Stimulated activated CD8-positive, alpha-beta memory T cell treated with anti-CD3 and anti-CD28 coated beads, Interleukin-4, amount 100 ng/mL, for 48 hours (primary cell): ENCODE data around the gene ANGPTL1.
"Not testable (repeated sequence)": the region's sequence is repeated elsewhere in the genome, so short reads cannot be mapped to it uniquely, and the experiment has no call there.

ENCODE experiments used
- DNase-seq: peaks from one replicate; pipeline ENCODE4 v3.0.0-alpha.2; 2020

Gene ANGPTL1

DNA sequence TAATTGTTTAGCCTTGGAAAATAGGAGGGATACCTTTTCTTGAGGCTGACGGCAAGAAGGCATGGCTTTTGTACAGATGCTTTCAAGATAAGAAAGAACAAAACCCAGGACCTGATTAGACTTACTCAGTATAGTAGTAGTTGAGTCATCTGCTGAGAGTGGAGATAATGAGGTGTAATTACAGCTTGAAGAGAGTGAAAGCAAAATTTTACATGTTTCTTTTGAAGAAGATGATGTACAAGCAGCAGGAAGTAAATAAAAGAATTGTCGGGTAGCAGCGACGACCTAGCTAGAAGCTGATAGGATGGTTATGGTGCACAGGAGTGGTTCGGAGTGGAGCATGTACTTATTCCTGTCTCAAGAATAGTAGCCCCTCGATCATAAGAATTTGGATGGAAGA, 6.6 kb downstream of the ANGPTL1 start:
- no peak for DNase-seq

DNA sequence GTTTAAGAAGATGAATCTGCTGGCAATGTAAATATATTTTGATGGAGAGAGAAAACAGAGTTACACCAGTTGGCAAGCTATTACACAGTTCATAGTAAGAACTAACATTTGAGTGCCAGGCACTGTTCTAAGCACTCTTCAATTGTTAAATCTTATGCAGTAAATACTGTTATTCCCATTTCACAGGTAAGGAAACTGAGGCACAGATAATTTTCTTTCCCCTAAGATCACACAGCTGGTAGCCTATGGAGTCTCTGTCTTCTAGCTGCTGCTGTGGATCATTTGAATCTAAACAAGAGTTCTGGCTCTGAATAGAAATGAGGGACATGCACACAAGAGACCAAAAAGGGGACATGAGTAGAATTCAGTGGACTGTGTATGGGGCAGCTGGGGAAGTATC, 8.0 kb downstream of the ANGPTL1 start:
- no peak for DNase-seq

DNA sequence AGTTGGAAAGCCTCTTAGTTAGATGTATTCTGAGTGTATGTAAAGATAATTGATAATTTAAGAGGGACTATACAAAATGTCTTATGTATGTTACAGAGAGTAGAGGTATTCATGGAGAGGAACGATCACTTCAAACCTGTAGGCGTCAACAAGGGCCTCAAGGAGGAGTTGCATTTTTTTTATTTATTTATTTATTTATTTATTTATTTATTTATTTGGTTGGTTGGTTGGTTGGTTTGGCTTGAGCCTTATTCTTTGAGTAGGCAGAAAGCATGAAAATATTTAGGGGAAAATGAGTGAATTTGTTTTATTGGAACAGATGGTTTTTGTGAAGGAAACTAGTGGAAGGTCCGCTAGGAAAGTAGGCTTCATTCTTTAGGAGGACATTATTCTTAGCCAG, 8.5 kb downstream of the ANGPTL1 start:
- no peak for DNase-seq

DNA sequence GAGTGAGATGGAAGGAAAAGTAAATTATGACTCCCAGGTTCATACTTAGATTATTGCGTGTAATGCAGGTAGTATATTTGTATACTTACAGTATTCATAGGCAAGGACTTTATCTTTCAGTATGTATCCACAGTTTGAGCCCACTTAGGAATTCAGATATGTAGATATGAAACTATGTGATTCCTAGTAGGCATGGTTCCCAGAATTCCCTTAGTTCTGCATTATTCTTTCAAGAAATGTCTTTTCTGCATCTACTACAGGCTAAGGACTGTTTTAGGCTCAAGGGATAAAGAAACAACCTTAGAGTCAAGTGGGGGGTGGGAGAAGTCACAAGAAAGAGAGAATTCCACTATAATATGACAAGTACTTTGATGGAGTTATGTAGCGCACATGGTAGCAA, 13.8 kb downstream of the ANGPTL1 start:
- DNase-seq = no peak

DNA sequence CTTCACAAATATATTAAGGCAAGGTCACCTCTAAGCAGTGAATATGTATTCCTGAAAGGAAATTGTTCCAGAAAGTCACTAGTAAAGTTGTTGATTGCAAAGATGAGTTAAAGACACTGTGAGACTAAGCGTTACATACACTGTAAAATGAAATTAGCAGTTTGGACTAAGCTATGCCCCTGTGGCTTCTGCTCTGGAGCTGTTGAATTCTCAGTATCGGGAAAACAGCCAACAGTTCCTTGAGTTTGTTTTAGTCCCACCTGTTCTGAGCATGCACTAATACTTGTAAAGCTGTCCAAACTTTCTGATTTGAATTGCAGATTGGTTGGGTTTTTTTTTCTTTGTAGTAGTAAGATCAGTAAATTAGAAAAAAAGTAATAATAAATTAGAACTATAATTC, 21.0 kb downstream of the ANGPTL1 start:
- DNase-seq = no peak

DNA sequence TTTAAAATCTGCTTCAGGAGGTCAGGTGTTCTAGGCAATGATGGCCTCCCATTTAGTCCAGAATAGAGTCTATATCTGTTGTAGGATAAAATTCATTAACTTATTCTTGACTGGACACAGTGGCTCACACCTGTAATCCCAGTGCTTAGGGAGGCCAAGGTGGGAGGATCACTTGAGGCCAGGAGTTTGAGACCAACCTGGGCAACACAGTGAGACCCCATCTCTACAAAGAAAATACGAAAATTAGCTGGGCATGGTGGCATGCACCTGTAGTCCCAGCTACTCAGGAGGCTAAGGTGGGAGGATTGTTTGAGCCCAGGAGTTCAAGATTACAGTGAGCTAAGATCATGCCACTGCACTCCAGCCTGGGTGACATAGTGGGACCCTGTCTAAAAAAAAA, 23.0 kb downstream of the ANGPTL1 start:
- DNase-seq = not testable (repeated sequence)

DNA sequence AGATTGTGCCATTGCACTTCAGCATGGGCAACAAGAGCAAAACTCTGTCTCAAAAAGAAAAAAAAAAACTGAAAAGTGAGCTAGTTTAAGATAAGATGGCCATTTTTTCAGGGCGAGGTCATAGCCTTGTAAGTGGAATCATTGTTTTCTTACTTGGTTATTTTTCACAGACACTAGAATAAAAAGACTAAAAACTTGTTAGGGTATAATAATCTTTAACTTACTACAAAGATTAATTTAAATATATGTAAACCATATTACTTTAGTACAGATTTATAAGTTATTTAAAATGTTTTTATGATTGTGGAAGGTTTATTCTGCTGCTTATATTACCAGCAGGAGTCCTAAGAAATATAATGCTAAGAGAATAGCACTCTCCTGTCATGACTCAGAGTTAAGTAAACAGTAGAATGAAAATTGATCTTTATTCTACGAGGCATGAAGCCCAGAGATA, 23.5 kb downstream of the ANGPTL1 start:
- DNase-seq = no peak

DNA sequence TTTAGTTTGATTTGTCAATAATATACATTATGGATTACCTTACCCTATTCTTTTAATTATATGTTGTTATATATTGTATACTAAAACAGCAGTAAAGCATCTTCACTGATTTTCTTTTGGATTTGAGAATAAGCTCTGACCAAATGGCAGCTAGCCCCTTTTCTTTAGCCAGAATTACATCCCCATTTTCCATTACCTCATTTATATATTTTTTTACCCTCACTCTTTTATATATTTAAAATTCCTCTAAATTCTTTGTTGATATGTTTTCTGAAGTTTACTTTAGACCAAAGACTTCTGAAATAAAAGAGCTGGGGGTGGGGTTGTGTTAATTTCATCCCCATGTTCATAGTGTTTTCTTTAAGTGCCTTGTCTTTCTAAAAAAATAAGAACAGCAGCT, 24.6 kb downstream of the ANGPTL1 start:
- DNase-seq = no peak

DNA sequence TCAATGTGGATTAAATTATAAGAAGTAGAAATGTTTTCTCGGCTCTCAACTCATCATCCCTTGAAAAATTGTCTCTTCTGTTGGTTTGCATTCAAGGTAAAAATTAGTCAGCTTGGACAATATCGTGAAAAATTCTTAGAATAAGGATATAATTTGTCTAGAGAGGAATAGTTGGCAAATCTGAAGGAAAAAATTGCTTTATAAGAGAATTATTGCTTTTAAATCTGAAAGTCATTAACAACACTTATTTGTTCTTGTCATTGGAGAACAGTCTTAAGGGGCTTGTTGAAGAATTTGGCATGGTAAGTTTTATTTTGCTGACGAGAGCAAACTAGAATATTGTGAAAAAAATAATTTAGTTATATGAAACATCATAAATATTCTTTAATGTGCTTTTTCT, 26.4 kb downstream of the ANGPTL1 start:
- no peak for DNase-seq

DNA sequence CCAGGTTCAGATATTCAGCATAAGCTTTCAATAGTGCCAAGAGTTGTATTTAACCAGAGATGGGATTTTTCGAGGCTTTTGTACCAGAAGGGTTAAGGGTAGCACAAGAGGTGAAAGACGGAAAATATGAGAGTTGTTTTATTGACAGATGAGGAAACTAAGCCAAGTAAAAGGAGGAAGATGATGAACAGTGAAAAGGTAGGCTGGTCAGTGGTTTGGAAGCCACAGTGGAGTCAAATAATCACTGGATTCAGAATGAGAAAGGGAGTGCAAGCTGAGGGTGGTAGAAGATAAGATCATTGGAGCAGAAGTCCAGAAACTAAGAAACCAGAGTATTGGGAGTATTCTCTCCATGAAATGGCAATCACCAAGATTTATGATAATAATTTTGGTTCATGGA, 45.7 kb downstream of the ANGPTL1 start:
- no peak for DNase-seq

DNA sequence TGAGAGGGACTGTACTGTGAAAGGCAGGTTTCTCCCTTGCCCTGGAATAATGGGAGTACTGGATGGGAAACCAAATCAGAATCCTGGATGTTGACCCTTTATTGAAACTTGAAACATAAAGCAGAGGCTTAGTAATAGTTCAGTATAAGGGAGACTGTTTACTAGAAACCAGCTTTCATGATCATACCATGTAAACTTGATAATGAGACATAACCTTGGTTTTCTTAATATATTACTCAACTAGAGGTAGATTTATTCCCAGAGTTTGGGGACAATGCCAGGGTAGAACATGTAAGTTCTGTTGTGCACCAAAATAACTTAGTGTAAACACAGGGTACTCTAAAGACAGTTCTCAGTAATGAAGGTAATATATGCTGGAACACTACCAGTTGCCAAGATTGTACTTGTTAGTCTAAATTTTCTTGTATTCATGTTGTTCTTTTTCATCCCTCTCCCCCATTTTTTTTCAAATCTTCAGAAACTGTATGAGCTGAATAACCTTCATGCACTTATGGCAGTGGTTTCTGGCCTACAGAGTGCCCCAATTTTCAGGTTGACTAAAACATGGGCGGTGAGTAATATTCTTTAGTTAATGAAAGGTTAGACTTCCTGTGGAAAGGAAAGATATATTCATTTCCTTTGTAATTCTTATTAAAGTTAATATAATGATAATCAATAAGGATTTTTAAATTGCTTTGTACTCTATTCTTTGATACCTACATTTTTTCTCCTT, 49.6 kb downstream of the ANGPTL1 start:
- DNase-seq = no peak

DNA sequence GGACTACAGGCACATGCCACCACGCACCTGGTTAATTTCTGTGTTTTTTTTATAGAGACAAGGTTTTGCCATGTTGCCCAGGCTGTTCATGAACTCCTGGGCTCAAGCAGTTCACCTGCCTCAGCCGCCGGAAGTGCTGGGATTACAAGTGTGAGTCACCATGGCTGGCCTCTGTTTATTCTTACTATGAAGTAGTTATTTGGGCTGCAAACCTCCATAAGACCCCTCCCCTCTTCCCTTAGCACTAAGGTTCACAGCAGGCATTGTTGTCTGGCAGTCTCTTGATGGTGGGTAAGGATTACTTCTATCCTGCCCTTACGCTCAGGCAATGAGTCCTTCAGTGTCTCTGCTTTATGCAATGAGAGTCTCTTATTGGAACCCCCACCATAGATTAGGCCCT, 51.8 kb downstream of the ANGPTL1 start:
- no peak for DNase-seq

DNA sequence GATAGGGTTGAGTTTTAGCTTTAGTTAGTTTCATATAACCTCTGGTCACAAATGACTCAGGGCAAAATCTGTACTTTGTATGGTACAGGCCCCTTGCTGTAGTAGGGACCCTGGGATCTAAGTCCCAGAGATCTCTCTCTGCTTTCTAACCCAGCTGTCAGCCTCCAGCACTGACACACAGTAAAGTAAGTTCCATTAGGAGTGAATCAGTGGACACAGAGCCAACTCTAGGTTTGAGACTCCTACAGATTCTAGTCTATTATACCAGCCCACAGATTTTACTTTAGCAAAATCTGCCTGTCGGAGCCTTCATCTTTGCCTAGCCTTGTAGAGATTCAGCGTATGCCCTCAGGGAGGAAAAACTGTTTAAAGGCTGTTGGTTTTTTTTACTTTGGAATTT, 52.5 kb downstream of the ANGPTL1 start:
- DNase-seq = no peak

DNA sequence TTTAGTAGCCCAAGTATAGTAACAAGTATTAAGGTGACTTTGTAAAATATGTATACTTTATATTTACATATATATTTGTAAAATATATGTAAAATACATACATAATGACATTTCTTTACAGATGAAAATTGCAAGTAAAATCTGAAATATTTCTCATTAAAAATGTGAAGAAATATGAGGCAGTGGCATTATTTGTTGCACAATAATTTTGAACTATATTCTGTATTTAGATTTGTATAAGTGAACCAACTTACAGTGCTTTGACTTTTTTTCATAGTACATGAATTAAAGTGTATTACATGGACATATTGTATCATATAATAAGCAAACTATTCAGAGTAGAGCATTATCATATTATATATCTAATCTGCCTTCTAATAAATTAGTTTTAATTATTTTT, 60.3 kb downstream of the ANGPTL1 start:
- no peak for DNase-seq

DNA sequence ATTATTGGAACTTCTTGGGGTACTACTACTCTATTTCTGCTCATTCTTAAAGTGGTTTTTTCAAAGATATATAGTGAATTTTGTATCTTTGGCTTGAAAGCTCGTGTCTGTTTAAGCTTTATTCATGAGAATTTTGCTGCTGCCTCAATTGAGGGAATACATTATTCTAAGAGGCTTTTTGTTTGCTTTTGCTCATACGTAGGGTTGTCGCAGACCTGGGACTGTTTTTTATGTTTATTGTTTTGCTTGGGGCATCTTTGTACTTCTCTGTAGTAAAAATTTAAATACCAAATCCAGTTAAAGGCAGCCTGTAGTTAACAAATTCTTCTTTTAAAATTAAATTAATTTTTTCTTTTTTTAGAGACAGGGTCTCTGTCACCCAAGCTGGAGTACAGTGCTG, 62.3 kb downstream of the ANGPTL1 start:
- DNase-seq = no peak

DNA sequence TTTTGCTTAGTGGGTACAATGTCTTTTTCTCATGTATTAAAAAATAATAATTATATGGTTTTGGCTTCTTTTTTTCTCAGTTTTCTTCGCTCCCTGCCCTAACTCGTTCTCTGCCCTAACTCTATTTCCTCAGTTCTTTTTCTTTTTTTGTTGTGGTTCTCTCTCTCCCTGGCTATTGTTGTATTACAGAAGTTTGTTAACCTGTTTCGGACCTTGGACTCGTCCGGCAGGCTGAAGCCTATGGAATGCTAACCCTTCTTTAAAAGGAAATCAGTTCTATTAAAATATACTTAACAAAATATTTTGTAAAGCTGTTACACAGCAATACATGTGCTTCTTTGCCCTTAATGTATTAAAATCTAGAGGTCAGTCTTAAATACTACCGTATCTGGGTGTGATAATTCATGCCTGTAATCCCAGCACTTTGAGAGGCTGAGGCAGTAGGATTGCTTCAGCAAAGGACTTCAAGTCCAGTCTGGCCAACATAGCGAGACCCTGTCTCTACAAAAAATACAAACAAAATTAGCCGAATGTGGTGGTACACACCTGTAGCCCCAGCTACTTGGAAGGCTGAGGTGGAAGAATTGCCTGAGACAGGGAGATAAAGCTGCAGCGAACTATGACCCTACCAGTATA, 64.1 kb downstream of the ANGPTL1 start:
- no peak for DNase-seq

DNA sequence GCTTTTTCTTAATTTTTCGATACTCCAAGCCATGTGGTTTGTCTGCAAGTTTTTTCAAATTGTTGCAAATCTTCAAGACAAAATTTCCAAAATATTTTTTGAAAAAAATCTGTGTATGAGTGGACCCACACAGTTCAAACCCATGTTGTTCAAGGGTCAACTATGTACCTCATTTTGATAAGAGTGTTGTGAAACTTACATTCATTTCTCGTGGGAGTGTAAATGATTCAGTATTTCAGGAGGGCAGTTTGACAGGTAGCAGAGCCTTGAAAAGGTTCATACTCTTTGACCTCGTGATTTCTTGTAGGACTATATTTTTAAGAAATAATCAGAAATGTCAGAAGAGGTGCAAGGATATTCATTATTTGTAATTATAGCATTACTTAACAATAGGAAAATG, 68.0 kb downstream of the ANGPTL1 start:
- no peak for DNase-seq
